HG03103 (cell line): ENCODE results near the gene BAAT.

Source experiments
- ATAC-seq: cut with Tn5 transposase; IDR thresholded peaks from one replicate; pipeline ENCODE4 v1.9.1; 2021; ENCODE audit warnings: low read depth; ENCODE audit not compliant: unreplicated experiment

BAAT gene

DNA sequence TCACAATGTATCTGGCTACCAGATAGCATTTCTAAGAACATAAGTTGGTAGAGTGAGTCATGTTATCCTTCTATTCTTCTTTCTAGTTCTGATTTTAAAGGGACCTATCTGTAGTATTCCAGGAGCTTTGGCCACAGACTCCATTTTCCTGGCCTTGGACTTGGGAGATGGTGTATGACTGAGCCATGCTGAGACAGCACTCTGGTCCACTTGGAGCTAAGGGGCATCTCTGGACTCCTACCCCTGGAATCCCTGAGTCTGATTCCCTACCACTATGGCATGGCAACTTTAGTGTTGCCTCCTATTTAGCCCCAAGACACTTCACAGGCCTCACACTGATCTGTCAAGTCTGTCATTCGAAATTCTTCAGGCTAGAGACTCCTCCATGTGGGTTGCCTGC lies 58.8 kb downstream of the BAAT start:
- no peak for ATAC-seq

DNA sequence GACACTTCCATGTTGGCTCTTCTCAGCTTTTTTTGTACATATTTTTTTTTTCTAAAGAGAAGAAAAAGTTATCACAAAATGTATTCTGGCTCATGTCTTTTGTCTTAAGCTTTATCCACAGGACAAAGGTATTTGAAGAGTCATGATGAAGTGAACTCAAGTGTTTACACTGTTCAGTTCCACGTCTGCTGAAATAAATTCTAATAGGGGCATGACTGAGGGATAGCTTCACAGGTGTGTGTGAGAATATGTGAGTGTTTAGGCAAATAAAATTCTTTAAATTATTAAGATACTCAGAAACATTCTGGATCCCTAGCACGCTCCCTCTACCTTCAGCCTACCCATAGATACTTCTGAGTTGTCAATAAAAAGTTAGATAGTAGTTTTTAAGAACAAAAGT lies 59.8 kb downstream of the BAAT start:
- ATAC-seq: no peak

DNA sequence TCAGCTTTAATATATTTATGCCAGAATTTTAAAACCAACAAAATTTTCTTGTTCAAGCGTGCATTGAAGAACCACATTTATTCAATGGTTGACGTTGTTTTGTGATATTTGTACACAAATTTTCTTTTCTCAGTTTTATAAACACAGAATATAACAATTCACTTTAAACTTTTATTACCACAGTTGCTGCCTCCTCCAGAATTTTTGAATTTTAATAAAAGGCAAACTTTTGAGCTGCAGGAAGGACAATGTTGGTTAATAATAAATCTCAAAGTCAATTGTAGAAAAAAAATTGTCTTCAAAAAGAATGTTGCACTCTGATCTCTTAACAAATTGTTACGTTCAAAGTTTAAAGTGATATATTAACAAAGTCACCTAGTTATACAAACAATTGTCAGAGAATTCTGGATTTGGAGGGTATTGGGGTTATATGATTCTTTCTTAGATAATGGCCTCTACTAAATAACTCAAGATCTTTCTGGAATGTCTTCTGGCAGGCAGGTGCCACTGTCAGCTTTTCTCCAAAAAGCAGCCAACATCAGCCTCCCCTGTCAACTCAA lies 60.5 kb downstream of the BAAT start:
- no peak for ATAC-seq

DNA sequence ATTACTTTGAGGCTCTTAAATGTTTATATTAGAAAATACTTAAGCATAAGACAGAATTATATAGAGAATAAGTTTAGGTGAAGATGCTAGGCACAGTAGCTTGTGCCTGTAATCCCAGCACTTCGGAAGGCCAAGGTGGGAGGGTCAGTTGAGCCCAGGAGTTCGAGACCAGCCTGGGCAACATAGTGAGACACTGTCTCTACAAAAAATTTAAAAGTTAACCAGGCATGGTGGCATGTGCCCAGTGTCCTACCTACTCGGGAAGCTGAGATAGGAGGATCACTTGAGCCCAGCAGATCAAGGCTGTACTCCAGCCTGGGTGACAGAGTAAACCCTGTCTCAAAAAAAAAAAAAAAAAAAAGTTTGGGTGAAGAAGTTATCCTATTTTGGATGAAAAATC lies 61.7 kb downstream of the BAAT start:
- no peak for ATAC-seq

DNA sequence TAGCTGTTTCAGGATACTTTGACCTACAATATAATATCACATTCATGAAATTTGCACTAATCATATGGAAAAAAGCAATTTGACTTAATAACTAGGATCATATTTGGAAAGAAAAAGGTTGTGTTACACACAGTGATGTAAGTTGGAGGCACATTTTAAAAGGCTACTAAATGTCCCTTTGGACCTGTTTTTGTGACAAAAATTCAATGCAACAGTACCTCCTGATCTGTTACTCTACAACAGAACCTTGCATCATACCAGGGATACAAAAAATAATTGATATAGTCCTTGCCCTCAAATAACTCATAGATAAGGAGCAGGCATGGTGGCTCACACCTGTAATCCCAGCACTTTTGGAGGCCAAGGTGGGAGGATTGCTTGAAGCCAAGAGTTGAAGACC lies 67.1 kb downstream of the BAAT start:
- ATAC-seq: no peak

DNA sequence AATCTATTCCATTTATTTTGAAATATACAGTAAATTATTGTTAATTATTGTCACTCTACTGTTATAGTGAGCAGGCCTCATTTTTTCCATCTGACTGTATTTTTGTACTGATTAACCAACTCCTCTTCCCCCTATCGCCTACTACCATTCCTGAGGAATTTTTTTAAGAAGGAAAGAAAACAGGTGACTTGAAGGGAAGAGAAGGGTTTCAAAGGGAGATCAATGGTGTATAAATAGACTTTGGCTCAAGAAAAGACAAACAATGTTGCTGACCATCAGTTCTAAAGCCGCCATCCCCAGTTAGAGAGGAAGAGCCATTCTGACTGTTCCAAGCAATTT lies 69.7 kb downstream of the BAAT start:
- no peak for ATAC-seq

DNA sequence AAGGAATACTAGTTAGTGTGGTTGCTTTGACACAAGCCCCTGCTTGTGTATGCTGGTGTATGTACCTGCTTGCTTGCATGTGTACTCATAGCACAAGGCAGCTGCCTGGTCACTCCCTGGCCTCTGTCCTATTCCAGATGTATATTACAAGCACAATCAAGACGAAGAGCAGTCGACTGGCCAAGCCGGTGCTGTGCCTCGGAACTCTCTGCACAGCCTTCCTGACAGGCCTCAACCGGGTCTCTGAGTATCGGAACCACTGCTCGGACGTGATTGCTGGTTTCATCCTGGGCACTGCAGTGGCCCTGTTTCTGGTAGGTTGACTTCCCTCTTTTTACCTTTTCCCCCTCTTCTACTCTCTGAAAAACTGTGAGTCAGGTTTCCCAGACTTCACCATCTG lies 72.1 kb downstream of the BAAT start:
- no peak for ATAC-seq

DNA sequence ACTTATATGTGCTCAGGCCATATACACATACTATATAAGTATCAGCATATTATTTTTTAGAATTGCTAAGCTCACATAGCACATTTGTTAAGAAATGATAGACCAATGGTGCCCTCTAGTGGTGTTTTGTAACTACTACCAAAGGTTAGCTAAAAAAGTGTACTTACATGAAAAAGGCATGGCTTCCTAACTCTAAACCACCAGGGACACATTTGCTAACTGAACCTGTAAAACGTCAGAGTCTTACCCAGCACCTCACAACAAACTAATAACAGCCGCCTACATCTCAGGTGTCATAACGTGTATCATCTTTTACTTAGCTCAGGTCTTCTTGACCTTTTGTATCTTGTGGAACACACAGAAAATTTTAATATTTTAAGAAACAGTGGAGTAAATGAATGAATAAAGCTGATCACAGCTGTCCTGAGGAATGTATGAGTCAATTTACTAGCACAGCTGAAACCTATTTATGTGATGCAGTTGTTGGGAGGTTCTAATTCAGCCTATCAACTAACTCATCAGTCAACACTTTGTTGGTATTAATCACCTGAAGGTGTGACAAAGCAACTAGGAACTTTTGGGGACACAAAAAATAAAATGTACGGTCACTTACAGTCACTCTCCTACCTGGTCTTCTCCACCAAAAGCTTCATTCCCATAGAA lies 72.9 kb downstream of the BAAT start:
- peak; percentile 90 for ATAC-seq

DNA sequence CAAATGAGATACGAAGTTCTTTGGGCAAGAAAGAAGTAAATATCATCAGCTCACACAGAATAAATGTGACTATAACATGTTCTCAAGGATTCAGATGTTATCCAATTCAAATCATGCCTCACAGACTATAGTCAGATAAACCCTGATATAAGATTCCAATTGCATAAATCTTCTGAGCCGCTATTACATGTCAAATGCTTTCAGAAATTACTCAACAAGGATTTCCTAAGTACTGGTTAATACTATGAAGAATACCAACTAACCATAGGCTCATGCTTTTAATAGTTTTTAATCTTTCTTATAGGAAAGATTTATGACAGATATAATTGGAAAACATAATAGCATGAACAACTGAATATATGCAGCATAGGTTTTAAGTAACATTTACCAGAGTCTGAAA lies 73.6 kb downstream of the BAAT start:
- no peak for ATAC-seq
